Activated gamma-delta T cell treated with anti-CD3 and anti-CD28 coated beads, Interleukin-2, amount 50 U/mL, for 16 hours (primary cell): ENCODE measurements around the gene MT1M.
"Not testable (repeated sequence)": the region's sequence is repeated elsewhere in the genome, so short reads cannot be mapped to it uniquely, and the experiment has no call there.

Source experiments
- DNase-seq: peaks from one replicate; pipeline ENCODE4 v3.0.0-alpha.2; 2020; ENCODE audit warnings: low read depth

Gene MT1M

GRCh38 chr16:56608876-56609462, 23.5 kb upstream of the MT1M start:
- DNase-seq: no peak

GRCh38 chr16:56609463-56609921, 23.0 kb upstream of the MT1M start:
- DNase-seq: peak; percentile 48

DNA sequence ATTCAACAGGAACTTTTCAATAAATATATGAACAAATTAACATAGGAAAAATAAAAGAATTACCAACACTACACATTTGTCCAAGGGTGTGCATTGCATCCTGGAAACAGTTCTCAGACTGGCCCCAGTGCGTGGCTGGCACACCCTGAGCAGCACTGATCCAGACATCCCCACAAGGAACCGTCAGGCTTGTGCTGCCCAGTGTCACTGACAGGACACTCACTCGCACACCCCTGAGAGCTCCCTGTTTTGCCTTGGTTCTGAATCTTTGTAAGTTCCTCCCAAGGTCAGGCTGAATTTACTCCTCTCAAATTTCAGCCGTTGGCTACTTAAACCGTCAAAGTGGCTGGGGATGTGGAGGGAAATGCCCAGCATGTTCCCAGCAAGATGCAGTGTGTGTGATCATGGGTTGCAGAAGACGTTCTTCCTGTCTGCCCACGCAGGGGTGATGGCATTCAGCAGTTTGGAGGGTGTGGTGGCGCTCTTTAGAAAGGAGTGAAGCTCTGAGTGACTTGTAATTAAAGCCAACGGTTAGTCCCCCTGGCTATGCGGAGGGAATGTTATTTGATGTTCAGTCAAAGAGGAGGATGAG, 22.3 kb upstream of the MT1M start:
- peak; percentile 45 for DNase-seq

DNA sequence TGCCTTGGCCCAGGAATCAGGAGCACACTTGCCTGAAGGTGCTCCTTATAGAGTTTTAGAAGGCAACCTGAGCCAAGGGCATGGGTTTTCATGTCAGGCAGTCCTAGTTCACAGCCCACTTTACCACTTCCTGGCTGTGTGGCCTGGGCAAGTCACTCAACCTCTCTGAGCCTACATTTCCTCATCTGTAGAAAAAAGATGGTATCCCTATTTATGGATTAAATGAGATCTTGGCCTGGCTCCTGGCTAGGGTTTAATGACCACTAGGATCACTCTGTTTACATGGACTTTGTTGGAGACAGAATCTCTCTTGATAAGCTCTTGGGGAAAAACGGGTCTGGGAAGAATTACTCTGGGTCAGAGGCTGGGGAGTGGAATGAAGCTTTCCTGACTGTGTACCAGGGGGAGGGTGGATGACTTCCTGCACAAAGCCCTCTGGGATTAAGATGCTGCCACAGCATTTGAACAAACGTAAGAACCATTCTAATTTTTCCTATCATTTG, 21.8 kb upstream of the MT1M start:
- DNase-seq: no peak

DNA sequence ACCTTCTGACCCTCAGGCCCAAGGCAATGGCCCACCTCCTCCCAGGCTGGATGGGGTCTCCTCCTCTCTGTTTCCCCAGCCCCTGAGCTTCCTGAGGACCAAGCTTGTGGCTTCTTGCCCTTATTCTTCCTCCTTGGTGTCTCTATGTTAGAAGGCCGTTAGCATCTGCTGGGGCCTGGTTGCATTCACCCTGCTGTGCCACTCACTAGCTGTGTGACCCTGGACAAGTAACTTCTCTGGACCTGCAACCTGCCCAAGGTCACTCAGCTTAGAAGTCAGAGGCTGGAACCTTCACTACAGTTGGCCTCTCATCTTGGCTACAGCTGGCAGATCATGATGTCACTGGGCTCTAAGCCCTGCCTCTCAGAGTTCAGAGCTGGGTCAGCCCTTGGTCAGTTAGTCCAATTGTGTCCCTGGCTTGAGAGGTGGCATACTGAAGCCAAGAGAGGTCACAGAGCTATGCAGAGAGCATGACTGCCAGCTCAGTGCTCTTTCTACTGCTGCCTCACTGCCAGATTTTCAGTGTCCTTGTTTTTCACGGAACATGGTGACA, 21.1 kb upstream of the MT1M start:
- DNase-seq: no peak

GRCh38 chr16:56613706-56614105, 18.8 kb upstream of the MT1M start:
- no peak for DNase-seq

GRCh38 chr16:56614549-56614991, 17.9 kb upstream of the MT1M start:
- DNase-seq: no peak

DNA sequence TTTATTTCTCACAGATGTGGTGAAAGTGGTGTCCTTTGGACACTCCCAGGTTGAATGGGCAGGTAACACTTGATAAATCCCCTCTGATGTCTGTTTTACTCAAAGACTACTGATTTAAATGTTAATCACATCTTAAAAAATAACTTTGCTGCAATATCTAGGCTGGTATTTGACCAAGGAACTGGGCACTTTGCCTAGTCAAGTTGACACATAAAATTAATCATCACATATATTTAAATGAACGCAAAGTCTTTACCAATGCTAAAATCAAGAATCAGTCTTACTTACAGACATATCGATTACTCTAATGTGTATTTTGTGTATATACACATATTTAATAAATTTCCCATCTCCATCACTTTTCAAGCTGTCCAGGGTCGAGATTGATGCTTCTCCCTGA, 17.1 kb upstream of the MT1M start:
- DNase-seq: no peak

DNA sequence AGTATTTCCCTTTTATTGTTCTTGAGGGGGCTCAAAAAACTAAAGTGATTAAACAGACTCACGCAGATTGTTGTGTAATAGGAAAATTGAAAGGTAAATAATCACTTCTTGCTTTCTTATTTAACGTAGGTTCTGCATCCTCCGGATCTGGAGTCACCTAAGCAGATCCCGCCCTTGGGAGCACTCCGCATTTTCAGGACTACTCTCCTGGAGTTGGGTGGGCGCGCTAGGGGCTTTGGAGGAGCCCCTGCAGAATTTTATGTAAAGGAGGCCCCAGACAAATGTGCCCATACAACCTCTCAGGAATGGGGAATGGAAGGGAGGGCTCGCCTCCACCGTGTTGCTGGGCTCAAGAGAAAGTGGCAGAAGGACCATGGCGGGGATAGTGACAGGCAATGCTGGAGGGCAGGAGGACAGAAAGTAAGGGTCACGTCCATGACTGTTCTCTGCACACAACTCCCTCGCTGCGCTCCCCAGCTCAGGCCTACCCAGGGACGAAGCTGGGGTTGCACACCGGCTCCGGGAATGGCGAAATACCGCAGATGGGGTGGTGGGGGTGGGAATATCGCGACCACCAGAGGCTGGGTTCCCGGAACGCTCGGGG, 15.7 kb upstream of the MT1M start:
- DNase-seq: no peak

DNA sequence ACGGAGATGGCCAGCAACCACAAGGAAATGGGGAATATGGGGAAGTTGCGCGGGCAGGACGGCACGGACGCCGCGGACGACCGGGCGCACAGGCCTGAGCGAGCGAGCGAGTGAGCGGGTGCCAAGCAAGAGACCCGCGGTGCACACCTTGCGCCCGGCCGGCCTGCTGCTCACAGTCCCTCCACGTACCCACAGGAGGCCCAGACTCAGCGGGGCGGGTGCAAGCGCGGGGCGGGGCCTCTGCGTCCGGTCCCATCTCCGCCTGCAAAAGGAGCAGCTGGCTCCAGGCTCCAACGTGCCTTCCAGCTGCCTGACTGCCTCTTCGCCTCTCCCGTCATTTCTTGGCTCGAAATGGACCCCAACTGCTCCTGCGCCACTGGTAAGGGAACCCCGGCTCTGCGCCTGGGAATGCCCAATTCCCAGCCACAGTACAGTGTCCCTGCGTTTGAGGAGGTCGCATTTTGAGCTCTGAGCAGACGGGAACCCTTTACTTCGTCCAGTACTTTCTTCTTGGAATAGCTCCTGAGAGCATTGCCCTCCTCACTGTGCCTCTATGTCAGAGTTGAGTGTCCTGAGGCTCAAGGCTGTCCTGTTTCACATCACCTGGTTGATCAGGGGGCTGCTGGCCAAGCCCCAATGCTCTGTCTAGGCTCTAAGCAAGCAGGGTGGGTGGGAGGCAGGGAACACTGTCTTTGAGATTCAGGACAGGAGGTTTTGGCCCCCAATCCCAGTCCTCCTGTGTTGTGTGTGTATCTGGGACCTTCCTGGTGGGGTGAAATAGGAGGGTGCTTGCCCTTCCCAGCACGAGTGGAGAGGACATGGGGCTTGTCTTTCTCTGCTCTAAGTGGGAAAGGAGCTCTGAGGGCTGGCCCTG, 15.0 kb upstream of the MT1M start:
- no peak for DNase-seq

DNA sequence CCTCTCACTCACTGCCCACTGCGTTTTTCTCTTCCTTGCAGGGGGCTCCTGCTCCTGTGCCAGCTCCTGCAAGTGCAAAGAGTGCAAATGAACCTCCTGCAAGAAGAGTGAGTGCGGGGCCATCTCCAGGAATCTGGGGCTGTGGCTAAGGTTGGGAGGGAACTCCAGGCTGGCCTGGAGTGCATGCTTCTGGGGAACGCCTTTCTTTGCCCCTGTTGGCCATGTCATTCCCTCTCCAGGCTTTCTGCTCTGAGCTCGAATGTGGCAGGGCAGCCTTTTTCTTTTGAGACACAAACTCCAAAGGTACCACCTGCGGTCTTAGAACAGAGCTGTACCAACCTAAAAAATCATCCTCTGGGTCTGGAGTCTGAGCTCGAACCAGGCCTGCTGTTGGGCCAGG, 14.3 kb upstream of the MT1M start:
- DNase-seq: no peak

DNA sequence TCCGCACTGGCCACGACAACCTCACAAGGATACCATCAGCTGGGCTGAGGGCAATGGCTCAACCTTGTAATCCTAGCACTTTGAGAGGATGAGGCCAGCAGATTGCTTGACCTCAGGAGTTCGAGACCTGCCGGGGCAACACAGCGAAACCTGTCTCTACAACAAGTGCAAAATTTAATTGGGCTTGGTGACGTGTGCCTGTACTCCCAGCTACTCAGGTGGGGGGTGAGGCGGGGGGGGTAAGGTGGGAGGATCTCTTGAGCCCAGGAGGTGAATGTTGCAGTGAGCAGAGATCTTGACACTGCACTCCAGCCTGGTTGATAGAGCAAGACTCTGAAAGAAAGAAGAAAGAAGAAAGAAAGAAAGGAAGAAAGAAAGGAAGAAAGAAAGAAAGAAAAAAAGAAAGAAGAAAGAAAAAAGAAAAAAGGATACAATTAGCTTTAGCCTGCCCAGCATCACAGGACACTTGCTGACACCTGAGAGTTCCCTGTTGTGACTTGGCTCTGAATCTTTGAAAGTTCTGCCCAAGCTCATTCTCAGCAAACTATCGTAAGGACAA, 12.0 kb upstream of the MT1M start:
- no peak for DNase-seq

DNA sequence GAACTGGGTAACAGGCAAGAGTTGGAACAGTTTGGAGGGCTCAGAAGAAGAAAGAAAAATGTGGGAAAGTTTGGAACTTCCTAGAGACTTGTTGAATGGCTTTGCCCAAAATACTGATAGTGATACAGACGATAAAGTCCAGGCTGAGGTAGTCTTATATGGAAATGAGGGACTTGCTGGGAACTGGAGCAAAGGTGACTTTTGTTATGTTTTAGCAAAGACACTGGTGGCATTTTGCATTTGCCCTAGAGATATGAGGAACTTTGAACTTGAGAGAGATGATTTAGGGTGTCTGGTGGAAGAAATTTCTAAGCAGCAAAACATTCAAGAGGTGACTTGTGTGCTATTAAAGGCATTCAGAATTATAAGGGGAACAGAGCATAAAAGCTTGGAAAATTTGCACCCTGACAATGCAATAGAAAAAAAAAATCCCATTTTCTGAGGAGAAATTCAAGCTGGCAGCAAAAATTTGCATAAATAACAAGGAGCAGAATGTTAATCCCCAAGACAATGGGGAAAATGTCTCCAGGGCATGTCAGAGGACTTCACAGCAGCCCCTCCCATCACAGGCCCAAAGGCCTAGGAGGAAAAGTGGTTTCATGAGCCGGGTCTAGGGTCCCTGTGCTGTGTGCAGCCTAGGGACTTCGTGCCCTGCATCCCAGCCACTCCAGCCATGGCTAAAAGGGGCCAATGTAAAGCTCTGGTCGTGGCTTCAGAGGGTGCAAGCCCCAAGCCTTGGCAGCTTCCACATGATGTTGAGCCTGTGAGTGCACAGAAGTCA, 10.6 kb upstream of the MT1M start:
- not testable (repeated sequence) for DNase-seq

- DNase-seq: not testable (repeated sequence)
These were observed 9.3 kb upstream of the MT1M start for GRCh38 chr16:56623184-56623583.

DNA sequence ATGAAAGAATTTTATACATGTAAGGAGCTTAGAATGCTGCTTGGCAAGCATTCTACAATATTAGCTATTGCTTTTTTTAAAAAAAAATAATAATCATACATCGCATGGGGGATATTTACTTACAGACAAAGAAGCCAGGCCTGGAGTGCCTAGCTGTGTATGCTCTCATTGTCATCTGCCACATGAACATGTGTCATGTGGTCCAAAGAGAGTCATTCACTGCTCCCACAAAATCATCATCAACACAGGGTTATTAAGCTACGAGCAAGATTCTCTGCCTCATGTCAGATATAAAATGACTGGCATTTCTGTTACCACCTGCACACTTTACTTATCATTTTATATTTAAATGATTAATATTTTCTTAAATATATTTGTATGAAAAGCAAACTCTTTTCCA, 8.8 kb upstream of the MT1M start:
- DNase-seq: no peak

- DNase-seq: no peak
These were observed 7.1 kb upstream of the MT1M start, which contains the start of gene MT1E for GRCh38 chr16:56625140-56625942. MT1E (plus strand) TSS chr16:56625781; CDS start chr16:56625852, 71 bp downstream.

DNA sequence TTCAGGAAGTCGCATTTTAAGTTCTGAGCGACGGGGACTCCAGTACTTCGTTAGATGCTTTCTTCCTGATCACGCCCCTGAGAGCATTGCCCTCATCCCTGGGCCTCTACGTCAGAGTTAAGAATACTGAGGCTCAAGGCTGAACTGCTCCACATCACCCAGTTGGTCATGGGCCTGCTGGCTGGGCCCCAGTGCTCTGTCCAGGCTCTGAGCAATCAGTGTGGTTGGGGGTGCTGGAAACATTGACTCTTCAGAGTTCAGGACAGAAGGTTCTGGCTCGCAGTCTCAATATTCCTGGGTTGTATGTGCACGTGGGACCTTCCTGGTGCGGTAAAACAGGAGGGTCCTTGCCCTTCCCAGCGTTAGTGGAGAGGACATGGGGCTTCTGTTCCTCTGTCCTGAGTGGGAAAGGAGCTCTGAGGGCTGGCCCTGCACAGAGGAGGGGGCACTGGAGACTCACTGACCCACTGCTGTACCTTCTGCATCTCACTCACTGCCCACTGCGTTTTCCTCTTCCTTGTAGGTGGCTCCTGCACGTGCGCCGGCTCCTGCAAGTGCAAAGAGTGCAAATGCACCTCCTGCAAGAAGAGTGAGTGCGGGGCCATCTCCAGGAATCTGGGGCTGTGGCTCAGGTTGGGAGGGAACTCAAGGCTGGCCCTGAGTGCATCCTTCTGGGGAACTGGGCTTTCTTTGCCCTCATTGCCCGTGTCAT, 6.4 kb upstream of the MT1M start:
- no peak for DNase-seq

DNA sequence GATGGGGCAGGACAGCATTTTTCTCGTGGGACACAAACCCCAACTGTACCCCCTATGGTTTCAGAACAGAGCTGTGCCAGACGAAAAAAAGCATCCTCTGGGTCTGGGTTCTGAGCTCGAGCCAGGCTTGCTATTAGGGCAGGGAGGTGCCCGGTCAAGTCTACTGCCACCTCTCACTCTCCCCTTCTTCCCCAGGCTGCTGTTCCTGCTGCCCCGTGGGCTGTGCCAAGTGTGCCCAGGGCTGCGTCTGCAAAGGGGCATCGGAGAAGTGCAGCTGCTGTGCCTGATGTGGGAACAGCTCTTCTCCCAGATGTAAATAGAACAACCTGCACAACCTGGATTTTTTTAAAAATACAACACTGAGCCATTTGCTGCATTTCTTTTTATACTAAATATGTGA, 5.8 kb upstream of the MT1M start:
- DNase-seq: no peak
